ENCODE measurements around the gene TMEM178B. TPM values are rescaled to one million over a fixed set of nuclear protein-coding genes. Genes with fewer than 3 reads are reported as not detected.

Gene TMEM178B
- total RNA-seq, 3 donors from 2014 or later (not counting 1 experiment from before 2014, with no cell fraction given) = not detected

GRCh38 chr7:141386881-141387280 is 313.0 kb downstream of the TMEM178B start:
- Mint-ChIP-seq H3K27ac (no peak overlapping the region), H3K27me3 (ENCODE audit: low read depth in 2 of 2) (peaks cover 17 to 36% of the 10 kb centered on the region in 2 donors), H3K4me3 (no peak overlapping the region), H3K4me1 (no peaks in the 10 kb centered on the region), H3K9me3 (no peaks in the 10 kb centered on the region), H3K36me3 (no peaks in the 10 kb centered on the region)
- Histone ChIP-seq H3K27me3 (ENCODE audit: control insufficient read depth, insufficient read depth, low read length) (no peaks in the 10 kb centered on the region), H3K27ac (ENCODE audit: low read length) (no peak overlapping the region), H3K4me1 (ENCODE audit: control insufficient read depth, insufficient read depth, low read length) (no peaks in the 10 kb centered on the region), H3K4me3 (ENCODE audit: low read length) (no peak overlapping the region), H3K36me3 (ENCODE audit: control insufficient read depth, insufficient read depth, low read length) (no peaks in the 10 kb centered on the region), H3K9me3 (ENCODE audit: control insufficient read depth, insufficient read depth, low read length) (no peaks in the 10 kb centered on the region)
- no peak for DNase-seq
- TF ChIP-seq CTCF (IDR thresholded peaks at IDR 0.05) = no peak
- no peak for ATAC-seq
- WGBS (ENCODE audit: insufficient coverage) = 83% methylated on average over 1 of the region's 1 CpG
- intact Hi-C loops (cut with micrococcal nuclease) = no loop called here

GRCh38 chr7:141387521-141388217 is 313.8 kb downstream of the TMEM178B start:
- H3K27ac Mint-ChIP-seq = no peak overlapping the region
- H3K27me3 Mint-ChIP-seq (ENCODE audit: low read depth in 2 of 2) = peaks cover 14 to 36% of the 10 kb centered on the region in 2 donors
- Histone ChIP-seq H3K27me3 (ENCODE audit: control insufficient read depth, insufficient read depth, low read length) (no peaks in the 10 kb centered on the region), H3K9me3 (ENCODE audit: control insufficient read depth, insufficient read depth, low read length) (no peaks in the 10 kb centered on the region), H3K36me3 (ENCODE audit: control insufficient read depth, insufficient read depth, low read length) (no peaks in the 10 kb centered on the region), H3K4me1 (ENCODE audit: control insufficient read depth, insufficient read depth, low read length) (no peaks in the 10 kb centered on the region), H3K27ac (ENCODE audit: low read length) (no peak overlapping the region), H3K4me3 (ENCODE audit: low read length) (no peak overlapping the region)
- intact Hi-C loops (cut with micrococcal nuclease) = no loop called here
- H3K4me1 Mint-ChIP-seq = no peaks in the 10 kb centered on the region
- DNase-seq (no peak), ATAC-seq (no peak)
- H3K4me3 Mint-ChIP-seq = no peak overlapping the region
- H3K36me3 Mint-ChIP-seq = no peaks in the 10 kb centered on the region
- H3K9me3 Mint-ChIP-seq = no peaks in the 10 kb centered on the region
- TF ChIP-seq CTCF (IDR thresholded peaks at IDR 0.05) = no peak
- whole genome bisulfite sequencing (ENCODE audit: insufficient coverage) = 83% methylated on average over 14 of the region's 14 CpGs

- peaks cover 14 to 36% of the 10 kb centered on the region in 2 donors for H3K27me3 Mint-ChIP-seq (ENCODE audit: low read depth in 2 of 2)
- ATAC-seq (no peak), DNase-seq (no peak)
- intact Hi-C loops (cut with micrococcal nuclease) = no loop called here
- H3K36me3 Mint-ChIP-seq = no peaks in the 10 kb centered on the region
- TF ChIP-seq CTCF (IDR thresholded peaks at IDR 0.05) = no peak
- no peaks in the 10 kb centered on the region for H3K4me1 Mint-ChIP-seq
- H3K9me3 Mint-ChIP-seq = no peaks in the 10 kb centered on the region
- Histone ChIP-seq H3K4me1 (ENCODE audit: control insufficient read depth, insufficient read depth, low read length) (no peaks in the 10 kb centered on the region), H3K36me3 (ENCODE audit: control insufficient read depth, insufficient read depth, low read length) (no peaks in the 10 kb centered on the region), H3K9me3 (ENCODE audit: control insufficient read depth, insufficient read depth, low read length) (no peaks in the 10 kb centered on the region), H3K4me3 (ENCODE audit: low read length) (no peak overlapping the region), H3K27me3 (ENCODE audit: control insufficient read depth, insufficient read depth, low read length) (no peaks in the 10 kb centered on the region), H3K27ac (ENCODE audit: low read length) (no peak overlapping the region)
- 86% methylated on average over 4 of the region's 6 CpGs for WGBS (ENCODE audit: insufficient coverage)
- H3K4me3 Mint-ChIP-seq = no peak overlapping the region
- H3K27ac Mint-ChIP-seq = no peak overlapping the region
Measured at GRCh38 chr7:141389140-141389796, 315.4 kb downstream of the TMEM178B start.

Measured in natural killer cell (primary cell).